Measurements from ENCODE around the gene ZWILCH.

DNA sequence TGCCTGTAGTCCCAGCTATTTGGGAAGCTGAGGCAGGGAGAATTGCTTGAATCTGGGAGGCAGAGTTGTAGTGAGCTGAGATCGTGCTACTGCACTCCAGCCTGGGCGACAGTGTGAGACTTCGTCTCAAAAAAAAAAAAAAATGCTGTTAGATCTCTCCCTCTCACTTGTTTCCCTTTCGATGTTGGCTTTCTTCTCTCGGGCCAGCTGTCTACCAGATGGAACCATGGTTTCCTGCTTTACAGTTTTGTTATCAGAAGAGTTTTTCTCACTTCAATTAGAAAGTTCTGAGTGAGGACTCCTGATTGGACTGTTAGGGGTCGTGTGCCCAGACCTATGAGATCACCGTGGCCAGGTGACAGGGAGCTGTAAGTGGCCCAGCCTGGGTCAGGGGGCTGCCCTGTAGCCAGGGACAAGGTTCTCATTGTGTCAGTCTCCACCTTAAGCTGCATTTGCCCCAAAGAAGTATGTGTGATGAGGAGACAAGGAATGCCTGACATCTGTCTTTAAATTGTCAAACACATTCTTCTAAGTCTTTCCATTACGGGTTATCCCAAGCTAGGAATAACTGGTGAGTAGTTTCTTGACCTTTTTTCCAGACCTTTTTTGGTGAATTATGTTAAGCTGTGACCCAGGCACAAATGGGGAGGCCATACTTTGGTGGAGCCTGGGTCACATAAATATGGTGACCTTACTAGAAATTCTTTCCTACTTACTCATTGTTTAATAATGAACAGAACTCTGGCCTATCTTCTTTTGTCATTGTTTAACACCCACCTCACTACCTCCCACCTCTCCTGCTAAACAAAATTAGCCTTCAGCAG is 32.7 kb upstream of the ZWILCH start:
- TF ChIP-seq, protein P1, sequence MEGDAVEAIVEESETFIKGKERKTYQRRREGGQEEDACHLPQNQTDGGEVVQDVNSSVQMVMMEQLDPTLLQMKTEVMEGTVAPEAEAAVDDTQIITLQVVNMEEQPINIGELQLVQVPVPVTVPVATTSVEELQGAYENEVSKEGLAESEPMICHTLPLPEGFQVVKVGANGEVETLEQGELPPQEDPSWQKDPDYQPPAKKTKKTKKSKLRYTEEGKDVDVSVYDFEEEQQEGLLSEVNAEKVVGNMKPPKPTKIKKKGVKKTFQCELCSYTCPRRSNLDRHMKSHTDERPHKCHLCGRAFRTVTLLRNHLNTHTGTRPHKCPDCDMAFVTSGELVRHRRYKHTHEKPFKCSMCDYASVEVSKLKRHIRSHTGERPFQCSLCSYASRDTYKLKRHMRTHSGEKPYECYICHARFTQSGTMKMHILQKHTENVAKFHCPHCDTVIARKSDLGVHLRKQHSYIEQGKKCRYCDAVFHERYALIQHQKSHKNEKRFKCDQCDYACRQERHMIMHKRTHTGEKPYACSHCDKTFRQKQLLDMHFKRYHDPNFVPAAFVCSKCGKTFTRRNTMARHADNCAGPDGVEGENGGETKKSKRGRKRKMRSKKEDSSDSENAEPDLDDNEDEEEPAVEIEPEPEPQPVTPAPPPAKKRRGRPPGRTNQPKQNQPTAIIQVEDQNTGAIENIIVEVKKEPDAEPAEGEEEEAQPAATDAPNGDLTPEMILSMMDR (IDR thresholded peaks at IDR 0.05; ENCODE audit: poor library complexity) = no peak
- TF ChIP-seq EZH2phosphoT487 (IDR thresholded peaks at IDR 0.05; ENCODE audit: low read depth, severe bottlenecking, unreplicated experiment) = no peak
